Smooth muscle cell (in vitro differentiated cells): ENCODE measurements around the gene SORBS1. TPM values are rescaled to one million over a fixed set of nuclear protein-coding genes. Genes with fewer than 3 reads are reported as not detected.

Source experiments
- DNase-seq: peaks from one replicate; lab custom pipeline; 2025; ENCODE audit not compliant: unreplicated experiment; lab: John Stamatoyannopoulos, UW
- H2AFZ ChIP-seq: fragments of 200-600 bp; sonication (generic); 2 replicates; pipeline ENCODE4 v1.6.0; 2016; ENCODE audit warnings: antibody characterized with exemption, low read depth, mild to moderate bottlenecking
- H3F3A ChIP-seq: fragments of 200-600 bp; sonication (generic); 2 replicates; pipeline ENCODE4 v1.6.0; 2017; ENCODE audit warnings: antibody characterized with exemption, low read depth
- H3K27ac ChIP-seq: fragments of 200-600 bp; sonication (generic); 2 replicates; pipeline ENCODE4 v1.5.1; 2016; ENCODE audit warnings: low read depth, mild to moderate bottlenecking
- H3K27me3 ChIP-seq: fragments of 200-600 bp; sonication (generic); 2 replicates; pipeline ENCODE4 v1.6.1; 2016; ENCODE audit warnings: low read depth, mild to moderate bottlenecking
- H3K36me3 ChIP-seq: fragments of 200-600 bp; sonication (generic); 2 replicates; pipeline ENCODE4 v1.5.1; 2016; ENCODE audit warnings: low read depth
- H3K4me1 ChIP-seq: fragments of 200-600 bp; sonication (generic); 2 replicates; pipeline ENCODE4 v1.5.1; 2016; ENCODE audit warnings: low read depth
- H3K4me2 ChIP-seq: fragments of 200-600 bp; sonication (generic); 2 replicates; pipeline ENCODE4 v1.6.0; 2016; ENCODE audit warnings: mild to moderate bottlenecking
- H3K4me3 ChIP-seq: fragments of 200-600 bp; sonication (generic); 2 replicates; pipeline ENCODE4 v1.5.1; 2016; ENCODE audit warnings: mild to moderate bottlenecking
- H3K79me2 ChIP-seq: fragments of 200-600 bp; sonication (generic); 2 replicates; pipeline ENCODE4 v1.6.0; 2016; ENCODE audit warnings: low read depth, mild to moderate bottlenecking
- H3K9ac ChIP-seq: fragments of 200-600 bp; sonication (generic); 2 replicates; pipeline ENCODE4 v1.6.0; 2016; ENCODE audit warnings: low read depth
- H3K9me3 ChIP-seq: fragments of 200-600 bp; sonication (generic); replicated peaks from 2 replicates; pipeline ENCODE4 v1.5.1; 2016; ENCODE audit warnings: low read depth
- H4K20me1 ChIP-seq: fragments of 200-600 bp; sonication (generic); 2 replicates; pipeline ENCODE4 v1.6.0; 2016; ENCODE audit warnings: low read depth
- CTCF ChIP-seq: fragments of 200-600 bp; sonication (generic); IDR thresholded peaks from 2 replicates; pipeline ENCODE4 v1.5.1; 2017; ENCODE audit warnings: borderline replicate concordance, mild to moderate bottlenecking, antibody characterized with exemption; ENCODE audit not compliant: insufficient read depth, poor library complexity, severe bottlenecking
- WGBS: methylation state at CpG from one replicate; pipeline ENCODE4 v1.1.7; 2016; ENCODE audit warnings: low lambda C conversion rate; 5-methylcytosine and 5-hydroxymethylcytosine counted together
- polyA plus RNA-seq: library from polyadenylated mRNA; unstranded; fragments of >200 nt; fragmentation: Nextera tagmentation; extraction: Ambion mirVana; gene quantifications from 2 replicates; pipeline ENCODE4 v1.2.1, GENCODE V29; 2016
- total RNA-seq: library from RNA; depleted of rRNA; stranded (reverse); fragments of >200 nt; gene quantifications from 2 replicates; pipeline ENCODE4 v1.2.3, GENCODE V29; 2014

Gene SORBS1
- total and polyA plus RNA-seq, 2 experiments from 2014 or later = 14.6 to 21.0 TPM

- DNase-seq = no peak
- H4K20me1 ChIP-seq = no peaks in the 10 kb centered on the region
- no peak for TF ChIP-seq CTCF
- peaks cover 32% of the 10 kb centered on the region for H3K79me2 ChIP-seq
- no peaks in the 10 kb centered on the region for H3K27me3 ChIP-seq
- H3F3A ChIP-seq = peaks cover 7% of the 10 kb centered on the region
- no peak overlapping the region for H3K4me2 ChIP-seq
- H2AFZ ChIP-seq = no peak overlapping the region
- H3K4me3 ChIP-seq = no peak overlapping the region
- no peak overlapping the region for H3K27ac ChIP-seq
- peaks cover 6% of the 10 kb centered on the region for H3K4me1 ChIP-seq
- no peaks in the 10 kb centered on the region for H3K36me3 ChIP-seq
- 67% methylated on average over 6 of the region's 6 CpGs for WGBS
- H3K9ac ChIP-seq = no peak overlapping the region
- H3K9me3 ChIP-seq = no peaks in the 10 kb centered on the region
Measured at GRCh38 chr10:95533590-95533989, 27.6 kb downstream of the SORBS1 start.

- Histone ChIP-seq H3K27ac (no peak overlapping the region), H3K4me2 (peak overlapping the region; percentile 19), H3K4me1 (peaks cover 6% of the 10 kb centered on the region), H3K9ac (no peak overlapping the region), H3K4me3 (no peak overlapping the region), H3K79me2 (peaks cover 41% of the 10 kb centered on the region), H4K20me1 (no peaks in the 10 kb centered on the region), H3K27me3 (no peaks in the 10 kb centered on the region), H3K36me3 (no peaks in the 10 kb centered on the region), H2AFZ (no peak overlapping the region), H3F3A (peaks cover 7% of the 10 kb centered on the region), H3K9me3 (no peaks in the 10 kb centered on the region)
- no peak for TF ChIP-seq CTCF
- 83% methylated on average over 2 of the region's 2 CpGs for WGBS
- no peak for DNase-seq
Measured at GRCh38 chr10:95532536-95532935, 28.6 kb downstream of the SORBS1 start.

- Histone ChIP-seq H3K4me1 (peaks cover 6% of the 10 kb centered on the region), H4K20me1 (no peaks in the 10 kb centered on the region), H3K4me2 (peak overlapping the region; percentile 19), H3K27ac (no peak overlapping the region), H3K27me3 (no peaks in the 10 kb centered on the region), H3F3A (peaks cover 7% of the 10 kb centered on the region), H3K36me3 (no peaks in the 10 kb centered on the region), H3K79me2 (peaks cover 47% of the 10 kb centered on the region), H2AFZ (no peak overlapping the region), H3K9ac (no peak overlapping the region), H3K4me3 (no peak overlapping the region), H3K9me3 (no peaks in the 10 kb centered on the region)
- DNase-seq = no peak
- no peak for TF ChIP-seq CTCF
- WGBS = 56% methylated on average over 2 of the region's 2 CpGs
Measured at GRCh38 chr10:95531994-95532399, 29.2 kb downstream of the SORBS1 start.

GRCh38 chr10:95531058-95531809, 29.9 kb downstream of the SORBS1 start:
- Histone ChIP-seq H3K27ac (no peak overlapping the region), H2AFZ (no peak overlapping the region), H3K4me3 (no peak overlapping the region), H3K36me3 (no peaks in the 10 kb centered on the region), H3K9ac (no peak overlapping the region), H3K79me2 (peaks cover 53% of the 10 kb centered on the region), H3K9me3 (no peaks in the 10 kb centered on the region), H3K4me2 (no peak overlapping the region), H4K20me1 (no peaks in the 10 kb centered on the region), H3F3A (peaks cover 7% of the 10 kb centered on the region), H3K27me3 (no peaks in the 10 kb centered on the region), H3K4me1 (peaks cover 6% of the 10 kb centered on the region)
- WGBS = 80% methylated on average over 13 of the region's 13 CpGs
- TF ChIP-seq CTCF = no peak
- DNase-seq = no peak
